Adrenal gland (tissue), 12 donors: ENCODE measurements around the gene CTNS. TPM values are rescaled to one million over a fixed set of nuclear protein-coding genes. Genes with fewer than 3 reads are reported as not detected.
"Not testable (repeated sequence)": the region's sequence is repeated elsewhere in the genome, so short reads cannot be mapped to it uniquely, and the experiment has no call there.

Experiments
- DNase-seq, 7 donors: peaks; one replicate each; pipeline ENCODE4 v3.0.0-alpha.2; 2019 to 2020
- H3K27ac ChIP-seq, 5 donors: fragments of 200-600 bp; sonication (generic) in 4 of 5; 1 replicate in 3 of 5; 2 replicates in 2 of 5; pipeline versions ENCODE4 v1.5.1 to v1.8.0; 2016 to 2020; ENCODE audit warnings: mild to moderate bottlenecking in 1 of 5
- H3K27me3 ChIP-seq: fragments of 200-600 bp; 2 replicates; pipeline ENCODE4 v1.8.0; 2021
- H3K36me3 ChIP-seq, 2 donors: fragments of 200-600 bp; replicated peaks in 1 of 2; 1 replicate in 1 of 2; 2 replicates in 1 of 2; pipeline versions ENCODE4 v1.5.1 to v1.8.0; 2018 to 2022
- H3K4me1 ChIP-seq, 2 donors: fragments of 200-600 bp; replicated peaks in 1 of 2; 1 replicate in 1 of 2; 2 replicates in 1 of 2; pipeline versions ENCODE4 v1.5.1 to v1.8.0; 2018 to 2021
- H3K4me3 ChIP-seq, 4 donors: fragments of 200-600 bp; sonication (generic) in 3 of 4; one replicate each; pipeline ENCODE4 v1.5.1; 2016 to 2018
- H3K9me3 ChIP-seq, 3 donors: fragments of 200-600 bp; sonication (generic) in 1 of 3; replicated peaks in 1 of 3; 1 replicate in 2 of 3; 2 replicates in 1 of 3; pipeline versions ENCODE4 v1.5.1 to v1.8.0; 2016 to 2021
- CTCF ChIP-seq, 6 experiments: fragments of 450-650 bp in 4 of 6; fragments of 200-600 bp in 2 of 6; sonication (generic) in 1 of 6; IDR thresholded peaks; 1 replicate in 5 of 6; 2 replicates in 1 of 6; pipeline versions ENCODE4 v1.5.1 to v1.8.0; 2016 to 2021; ENCODE audit warnings: antibody characterized with exemption in 6 of 6, mild to moderate bottlenecking in 2 of 6, moderate library complexity in 1 of 6
- POLR2A ChIP-seq, 2 donors: fragments of 450-650 bp; IDR thresholded peaks; one replicate each; pipeline ENCODE4 v1.6.1; 2017; ENCODE audit warnings: antibody characterized with exemption in 2 of 2, mild to moderate bottlenecking in 2 of 2, moderate library complexity in 1 of 2
- WGBS, 4 donors: extraction: QIAGEN DNeasy Blood & Tissue Kit in 2 of 4; methylation state at CpG; one replicate each; pipeline versions ENCODE4 v1.1.5 to v1.1.7; 2013 to 2017; 5-methylcytosine and 5-hydroxymethylcytosine counted together
- intact Hi-C, 2 donors: fragments of 100-400 bp; cut with DNase I; formaldehyde crosslinking; loops; one replicate each; pipeline versions ENCODE4 v1.14.1 to v1.15.0; 2022 to 2023
- polyA plus RNA-seq, 3 donors: library from polyadenylated mRNA; stranded (reverse); fragments of 200-250 nt in 2 of 3; fragments of 350-450 nt in 1 of 3; fragmentation: Illumina TruSeq in 1 of 3; extraction: RNeasy Lipid Tissue Mini Kit (QIAGEN cat#74804) in 1 of 3; gene quantifications; one replicate each; pipeline ENCODE4 v1.2.3, GENCODE V29; 2013 to 2014
- total RNA-seq, 9 donors: library from RNA; depleted of rRNA in 4 of 9; stranded (reverse); fragments of >200 nt in 4 of 9; fragments of 120-200 nt in 1 of 9; fragmentation: NEBNext Ultra II Directional in 1 of 9; extraction: Animal tissue kit (Norgen Biotek cat#: 25700) in 1 of 9; gene quantifications; one replicate each; pipeline versions ENCODE4 v1.1.0 to v1.2.4, GENCODE V29; 2013 to 2023
- donor health status: healthy with polysubstance abuse.
- donor health status: Bipolar disorder and iron deficiency.
- donor health status: DM: yes; HTN: yes; CAD: no.
- donor health status: DM: no; HTN: no; CAD: no.
- donor health status: DM: no; HTN: no; CAD: no.
- donor health status: DM: yes; HTN: yes; CAD: no.

Gene CTNS
- total and polyA plus RNA-seq, 12 donors: 11.5 to 74.8 (median 29.6) TPM

DNA sequence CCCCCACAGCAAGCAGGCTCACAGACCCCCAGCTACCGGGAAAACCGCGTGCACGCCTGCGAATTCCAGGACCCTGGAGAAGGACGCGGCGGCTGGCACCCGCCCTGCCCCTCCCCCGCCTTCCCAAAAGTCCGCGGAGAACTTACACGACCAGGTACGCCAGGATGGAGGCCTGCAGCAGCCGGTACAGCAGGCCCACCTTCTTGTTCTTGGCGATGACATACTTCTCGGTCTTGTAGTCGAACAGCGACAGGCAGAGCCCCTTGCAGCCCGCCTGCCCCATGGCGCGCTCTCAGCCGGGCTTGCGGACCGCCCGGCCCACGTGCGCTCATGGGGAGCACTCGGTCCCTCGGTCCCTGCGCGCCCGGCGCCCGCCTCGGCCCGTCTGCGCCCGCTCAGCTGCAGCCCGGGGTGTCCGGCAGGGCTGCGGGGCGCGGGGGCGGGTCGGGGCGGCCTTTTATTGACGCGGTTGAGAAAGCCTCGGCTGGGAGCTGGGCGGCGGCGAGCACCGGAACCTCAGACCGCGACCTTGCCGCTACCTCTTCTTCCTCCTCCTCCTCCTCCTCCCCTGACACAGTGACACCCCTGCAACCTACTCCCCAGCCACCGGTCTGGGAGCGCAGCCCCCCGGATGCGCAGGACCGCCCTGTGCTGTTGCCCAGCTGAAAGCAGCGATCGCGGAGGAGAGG is 59.3 kb downstream of the CTNS start, which contains the start of gene P2RX5:
Gene P2RX5 (minus strand): TSS at position 433 of the 689 bp plus-strand sequence. CDS start 150 bp downstream, at position 283.
- Histone ChIP-seq H3K27me3 (peaks cover 21% of the 10 kb centered on the region), H3K36me3 (no peaks in the 10 kb centered on the region), H3K27ac (no peak within 1 kb of the TSS), H3K9me3 (no peaks in the 10 kb centered on the region), H3K4me1 (peaks cover 6 to 13% of the 10 kb centered on the region in 2 donors), H3K4me3 (peak within 1 kb of the TSS in 2 of 4 donors; percentile 16 to 65)
- intact Hi-C loops: no loop called here
- WGBS, 4 donors: 1 to 3% (median 1%) methylated on average over 12 to 65 of the region's 65 CpGs
- DNase-seq: peak in 1 of 7 donors; percentile 23
- TF ChIP-seq CTCF (IDR thresholded peaks at IDR 0.05) (no peak), POLR2A (IDR thresholded peaks at IDR 0.05) (no peak)

DNA sequence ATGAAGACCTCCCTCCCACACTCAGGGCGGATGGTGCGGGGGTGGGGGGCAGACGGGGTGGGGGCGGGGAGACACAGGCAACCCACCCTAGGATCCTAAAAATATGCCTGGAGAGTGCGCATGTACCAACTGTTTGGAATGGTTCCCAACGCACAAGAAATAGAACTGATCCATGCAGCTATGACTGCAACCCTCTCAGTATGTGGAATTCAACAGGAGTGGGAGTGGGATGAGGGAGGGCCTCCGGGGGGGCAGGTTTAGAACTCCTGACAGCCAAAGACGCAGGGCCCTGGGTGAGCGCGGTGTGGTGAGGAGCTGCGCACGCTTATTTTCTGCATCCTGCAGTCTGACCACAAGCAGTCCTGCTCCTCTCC is 60.5 kb downstream of the CTNS start:
- DNase-seq: no peak
- no peak for TF ChIP-seq CTCF (IDR thresholded peaks at IDR 0.05)
- TF ChIP-seq POLR2A (IDR thresholded peaks at IDR 0.05): no peak
- Histone ChIP-seq H3K36me3 (no peaks in the 10 kb centered on the region), H3K9me3 (no peaks in the 10 kb centered on the region), H3K4me3 (no peak overlapping the region), H3K27ac (no peak overlapping the region), H3K27me3 (peaks cover 12% of the 10 kb centered on the region), H3K4me1 (peaks cover 6 to 13% of the 10 kb centered on the region in 2 donors)
- intact Hi-C loops: no loop called here
- 52 to 76% (median 62%) methylated on average over 9 to 12 of the region's 12 CpGs for WGBS, 4 donors

DNA sequence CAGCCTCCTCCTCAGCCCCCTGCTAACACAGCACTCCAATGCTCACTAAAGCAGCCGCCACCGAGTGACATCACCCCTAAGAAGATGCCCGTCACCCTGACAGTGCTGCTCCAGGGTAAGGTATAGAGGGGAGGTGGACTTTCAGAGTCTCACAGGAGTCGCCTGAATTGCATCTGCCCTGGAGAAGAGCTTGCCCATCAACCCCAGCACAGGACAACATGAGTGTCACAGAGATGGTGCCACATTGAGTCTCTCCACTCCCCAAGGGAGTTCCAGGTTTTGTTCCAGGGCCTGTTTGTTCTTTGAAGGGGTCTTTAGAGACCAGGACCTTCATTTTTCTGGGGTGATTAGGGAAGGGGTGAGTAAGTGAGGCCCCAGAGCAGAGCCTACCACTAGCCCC is 61.6 kb downstream of the CTNS start:
- H3K27ac ChIP-seq: no peak overlapping the region
- no peak for TF ChIP-seq CTCF (IDR thresholded peaks at IDR 0.05)
- TF ChIP-seq POLR2A (IDR thresholded peaks at IDR 0.05): no peak
- 79 to 100% (median 85%) methylated on average over 3 to 4 of the region's 4 CpGs for WGBS, 4 donors
- no peaks in the 10 kb centered on the region for H3K9me3 ChIP-seq
- intact Hi-C loops: no loop called here
- no peaks in the 10 kb centered on the region for H3K36me3 ChIP-seq
- H3K4me1 ChIP-seq: peaks cover 6 to 13% of the 10 kb centered on the region in 2 donors
- peaks cover 10% of the 10 kb centered on the region for H3K27me3 ChIP-seq
- no peak overlapping the region for H3K4me3 ChIP-seq
- DNase-seq: no peak

- H3K36me3 ChIP-seq: no peaks in the 10 kb centered on the region
- no peaks in the 10 kb centered on the region for H3K9me3 ChIP-seq
- TF ChIP-seq CTCF (IDR thresholded peaks at IDR 0.05) (no peak), POLR2A (IDR thresholded peaks at IDR 0.05) (no peak)
- no peak for DNase-seq
- H3K4me3 ChIP-seq: no peak overlapping the region
- peaks cover 6 to 12% of the 10 kb centered on the region in 2 donors for H3K4me1 ChIP-seq
- intact Hi-C loops: no loop called here
- H3K27ac ChIP-seq: no peak overlapping the region
- WGBS, 4 donors: 78 to 97% (median 88%) methylated on average over 4 of the region's 4 CpGs
- H3K27me3 ChIP-seq: peaks cover under 1% of the 10 kb centered on the region
Observed at GRCh38 chr17:3699951-3700350, 63.4 kb downstream of the CTNS start.

DNA sequence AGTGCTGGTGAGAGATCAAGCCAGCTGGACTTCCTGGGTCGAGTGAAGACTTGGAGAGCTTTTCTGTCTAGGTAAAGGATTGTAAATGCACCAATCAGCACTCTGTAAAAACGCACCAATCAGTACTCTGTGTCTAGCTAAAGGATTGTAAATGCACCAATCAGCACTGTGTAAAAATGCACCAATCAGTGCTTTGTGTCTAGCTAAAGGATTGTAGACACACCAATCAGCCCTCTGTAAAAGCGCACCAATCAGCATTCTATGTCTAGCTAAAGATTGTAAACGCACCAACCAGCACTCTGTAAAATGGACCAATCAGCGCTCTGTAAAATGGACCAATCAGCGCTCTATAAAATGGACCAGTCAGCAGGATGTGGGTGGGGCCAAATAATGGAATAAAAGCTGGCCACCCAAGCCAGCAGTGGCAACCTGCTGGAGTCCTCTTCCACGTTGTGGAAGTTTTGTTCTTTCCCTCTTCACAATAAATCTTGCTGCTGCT is 65.5 kb downstream of the CTNS start:
- WGBS, 4 donors: 31 to 88% (median 77%) methylated on average over 2 to 7 of the region's 7 CpGs
- H3K4me3 ChIP-seq, DNase-seq, H3K9me3 ChIP-seq, intact Hi-C loops, H3K4me1 ChIP-seq, H3K36me3 ChIP-seq, H3K27ac ChIP-seq, H3K27me3 ChIP-seq: not testable (repeated sequence)
